Measurements from ENCODE around the gene CCSER1.

CCSER1 gene

GRCh38 chr4:90943311-90943710 is 816.1 kb downstream of the CCSER1 start:
- Histone ChIP-seq H3K27ac (ENCODE audit: low read length) (no peak overlapping the region), H3K4me2 (ENCODE audit: insufficient read depth, low read length) (no peak overlapping the region), H3K79me2 (ENCODE audit: insufficient read depth, low read length) (no peaks in the 10 kb centered on the region), H2AFZ (ENCODE audit: low read depth, low read length) (no peak overlapping the region), H3K36me3 (ENCODE audit: insufficient read depth, low read length) (no peaks in the 10 kb centered on the region), H3K9ac (ENCODE audit: low read depth, low read length) (no peak overlapping the region), H3K4me3 (ENCODE audit: low read depth in 1 of 2, low read length in 2 of 2) (no peak overlapping the region), H3K4me1 (ENCODE audit: insufficient read depth, low read length) (no peaks in the 10 kb centered on the region), H3K27me3 (ENCODE audit: insufficient read depth, low read length, poor library complexity) (no peaks in the 10 kb centered on the region), H3K9me3 (ENCODE audit: insufficient read depth, low read length, severe bottlenecking) (no peaks in the 10 kb centered on the region), H4K20me1 (ENCODE audit: insufficient read depth, low read length) (no peaks in the 10 kb centered on the region)
- no peak for TF ChIP-seq CTCF (IDR thresholded peaks at IDR 0.05; ENCODE audit: borderline replicate concordance, extremely low read depth, low read length, poor library complexity, severe bottlenecking)
- no peak for TF ChIP-seq EZH2 (IDR thresholded peaks at IDR 0.05; ENCODE audit: borderline replicate concordance, low read depth, low read length, severe bottlenecking)
- ATAC-seq (ENCODE audit: insufficient read depth, low read depth) (no peak), DNase-seq (no peak)

GRCh38 chr4:90946945-90947344 is 819.8 kb downstream of the CCSER1 start:
- DNase-seq (no peak), ATAC-seq (ENCODE audit: insufficient read depth, low read depth) (no peak)
- no peak for TF ChIP-seq CTCF (IDR thresholded peaks at IDR 0.05; ENCODE audit: borderline replicate concordance, extremely low read depth, low read length, poor library complexity, severe bottlenecking)
- no peak for TF ChIP-seq EZH2 (IDR thresholded peaks at IDR 0.05; ENCODE audit: borderline replicate concordance, low read depth, low read length, severe bottlenecking)
- no peak overlapping the region for H3K4me3 ChIP-seq (ENCODE audit: low read depth in 1 of 2, low read length in 2 of 2)
- H3K9me3 ChIP-seq (ENCODE audit: insufficient read depth, low read length, severe bottlenecking): no peaks in the 10 kb centered on the region
- no peak overlapping the region for H3K4me2 ChIP-seq (ENCODE audit: insufficient read depth, low read length)
- H3K36me3 ChIP-seq (ENCODE audit: insufficient read depth, low read length): no peaks in the 10 kb centered on the region
- no peak overlapping the region for H3K27ac ChIP-seq (ENCODE audit: low read length)
- H2AFZ ChIP-seq (ENCODE audit: low read depth, low read length): no peak overlapping the region
- no peak overlapping the region for H3K9ac ChIP-seq (ENCODE audit: low read depth, low read length)
- no peaks in the 10 kb centered on the region for H4K20me1 ChIP-seq (ENCODE audit: insufficient read depth, low read length)
- H3K4me1 ChIP-seq (ENCODE audit: insufficient read depth, low read length): no peaks in the 10 kb centered on the region
- H3K27me3 ChIP-seq (ENCODE audit: insufficient read depth, low read length, poor library complexity): no peaks in the 10 kb centered on the region
- no peaks in the 10 kb centered on the region for H3K79me2 ChIP-seq (ENCODE audit: insufficient read depth, low read length)

- Histone ChIP-seq H3K79me2 (ENCODE audit: insufficient read depth, low read length) (no peaks in the 10 kb centered on the region), H2AFZ (ENCODE audit: low read depth, low read length) (no peak overlapping the region), H4K20me1 (ENCODE audit: insufficient read depth, low read length) (no peaks in the 10 kb centered on the region), H3K27ac (ENCODE audit: low read length) (no peak overlapping the region), H3K9me3 (ENCODE audit: insufficient read depth, low read length, severe bottlenecking) (no peaks in the 10 kb centered on the region), H3K4me2 (ENCODE audit: insufficient read depth, low read length) (no peak overlapping the region), H3K4me1 (ENCODE audit: insufficient read depth, low read length) (no peaks in the 10 kb centered on the region), H3K36me3 (ENCODE audit: insufficient read depth, low read length) (no peaks in the 10 kb centered on the region), H3K4me3 (ENCODE audit: low read depth in 1 of 2, low read length in 2 of 2) (no peak overlapping the region), H3K9ac (ENCODE audit: low read depth, low read length) (no peak overlapping the region), H3K27me3 (ENCODE audit: insufficient read depth, low read length, poor library complexity) (no peaks in the 10 kb centered on the region)
- ATAC-seq (ENCODE audit: insufficient read depth, low read depth) (no peak), DNase-seq (no peak)
- no peak for TF ChIP-seq CTCF (IDR thresholded peaks at IDR 0.05; ENCODE audit: borderline replicate concordance, extremely low read depth, low read length, poor library complexity, severe bottlenecking)
- no peak for TF ChIP-seq EZH2 (IDR thresholded peaks at IDR 0.05; ENCODE audit: borderline replicate concordance, low read depth, low read length, severe bottlenecking)
Observed at GRCh38 chr4:90950385-90950841, 823.2 kb downstream of the CCSER1 start.

- H3K4me2 ChIP-seq (ENCODE audit: insufficient read depth, low read length): no peak overlapping the region
- no peak for DNase-seq
- H3K27ac ChIP-seq (ENCODE audit: low read length): no peak overlapping the region
Observed at GRCh38 chr4:90951037-90951436, 823.8 kb downstream of the CCSER1 start.

More at GRCh38 chr4:90951037-90951436, 823.8 kb downstream of the CCSER1 start:
- Histone ChIP-seq H3K36me3 (ENCODE audit: insufficient read depth, low read length) (no peaks in the 10 kb centered on the region), H3K9me3 (ENCODE audit: insufficient read depth, low read length, severe bottlenecking) (no peaks in the 10 kb centered on the region), H3K79me2 (ENCODE audit: insufficient read depth, low read length) (no peaks in the 10 kb centered on the region), H3K27me3 (ENCODE audit: insufficient read depth, low read length, poor library complexity) (no peaks in the 10 kb centered on the region), H3K4me3 (ENCODE audit: low read depth in 1 of 2, low read length in 2 of 2) (no peak overlapping the region), H3K9ac (ENCODE audit: low read depth, low read length) (no peak overlapping the region), H4K20me1 (ENCODE audit: insufficient read depth, low read length) (no peaks in the 10 kb centered on the region), H3K4me1 (ENCODE audit: insufficient read depth, low read length) (no peaks in the 10 kb centered on the region), H2AFZ (ENCODE audit: low read depth, low read length) (no peak overlapping the region)
- no peak for TF ChIP-seq CTCF (IDR thresholded peaks at IDR 0.05; ENCODE audit: borderline replicate concordance, extremely low read depth, low read length, poor library complexity, severe bottlenecking)
- no peak for TF ChIP-seq EZH2 (IDR thresholded peaks at IDR 0.05; ENCODE audit: borderline replicate concordance, low read depth, low read length, severe bottlenecking)
- no peak for ATAC-seq (ENCODE audit: insufficient read depth, low read depth)
